ENCODE measurements around the gene CBX7. TPM values are rescaled to one million over a fixed set of nuclear protein-coding genes. Genes with fewer than 3 reads are reported as not detected.
A peak's percentile ranks its signal among the peaks of the same experiment; 100 is the strongest.

Gene CBX7
- total RNA-seq (10 to 100 TPM; 48.8 to 85.8 (median 76.3) TPM), polyA plus RNA-seq (10 to 100 TPM; 34.5 to 36.3 TPM)
- long read RNA-seq, donor 1, full-length matches to known transcripts = 16 of 101 reads
- long read RNA-seq, donor 1, partial matches to known transcripts = 2 of 101 reads
- long read RNA-seq, donor 1, other reads (novel, unspliced or antisense) = 83 of 101 reads
- long read RNA-seq, donor 2, full-length matches to known transcripts = 18 of 132 reads
- long read RNA-seq, donor 2, partial matches to known transcripts = 1 of 132 reads
- long read RNA-seq, donor 2, other reads (novel, unspliced or antisense) = 113 of 132 reads
- long read RNA-seq, donor 3, full-length matches to known transcripts = 4 of 49 reads
- long read RNA-seq, donor 3, partial matches to known transcripts = 7 of 49 reads
- long read RNA-seq, donor 3, other reads (novel, unspliced or antisense) = 38 of 49 reads

DNA sequence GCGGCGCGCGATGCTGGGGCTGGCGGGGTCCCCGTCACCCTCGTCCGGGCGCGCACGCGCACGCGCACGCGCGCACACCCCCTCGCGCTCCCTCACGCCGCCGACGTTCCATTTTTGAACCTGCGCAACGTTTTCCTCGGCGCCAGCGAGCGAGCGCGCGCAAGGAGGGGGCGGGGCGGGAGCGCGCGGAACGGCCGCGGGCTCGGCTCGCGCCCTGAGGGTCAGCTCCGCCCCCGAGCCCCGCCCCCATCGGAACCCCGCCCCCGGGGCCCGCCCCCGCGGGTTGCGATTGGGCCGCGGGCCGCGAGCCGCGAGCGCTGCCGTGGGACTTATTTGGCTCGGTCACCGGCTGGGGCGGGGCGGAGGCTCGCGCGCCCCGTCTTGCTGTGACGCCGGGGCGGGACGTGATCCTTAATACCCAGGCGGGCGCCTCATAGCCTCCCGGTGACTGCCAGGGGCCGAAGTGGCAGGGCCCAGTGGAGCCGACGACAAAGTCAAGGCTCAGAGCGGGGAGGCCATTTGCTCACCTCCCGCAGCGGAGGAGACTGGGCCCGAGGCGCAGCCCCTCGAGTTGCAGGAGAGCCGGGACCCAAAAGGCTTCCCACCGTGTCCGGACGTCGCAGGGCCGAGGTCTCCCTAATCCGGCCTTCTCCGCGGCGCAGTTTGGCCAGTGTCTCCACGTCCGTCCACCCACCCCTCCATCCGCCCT is at the start of gene CBX7:
Gene CBX7, minus strand, starts transcription at position 170 of the 709 bp plus-strand sequence. CDS start 236 bp downstream, outside the sequence.
- 1% methylated on average over 82 to 86 of the region's 98 CpGs for WGBS, 2 donors
- Histone ChIP-seq H3K27me3 (peaks cover 0 to 18% (median 0%) of the 10 kb centered on the region in 7 donors), H3K36me3 (peaks cover 0 to 27% (median 0%) of the 10 kb centered on the region in 9 donors), H3K27ac (peak within 1 kb of the TSS; percentile 83 to 97 (median 95)), H3K4me3 (peak within 1 kb of the TSS; percentile 87 to 99 (median 94)), H3K9me3 (peaks cover 0 to under 1% (median 0%) of the 10 kb centered on the region in 11 donors), H3K4me1 (peaks cover 7 to 56% (median 47%) of the 10 kb centered on the region in 9 donors)
- TF ChIP-seq CTCF (IDR thresholded peaks at IDR 0.05) = no peak
- peak; percentile 95 to 96 for DNase-seq
- intact Hi-C loops (cut with DNase I) = loop anchor here in 3 of 10 donors (2.0 to 5.0 kb wide), 4 partner anchors 165 to 890 kb away; partner anchors contain the start of gene RPL3 (in 3 of the 3)
- peak; percentile 90 to 93 (median 92) for ATAC-seq

DNA sequence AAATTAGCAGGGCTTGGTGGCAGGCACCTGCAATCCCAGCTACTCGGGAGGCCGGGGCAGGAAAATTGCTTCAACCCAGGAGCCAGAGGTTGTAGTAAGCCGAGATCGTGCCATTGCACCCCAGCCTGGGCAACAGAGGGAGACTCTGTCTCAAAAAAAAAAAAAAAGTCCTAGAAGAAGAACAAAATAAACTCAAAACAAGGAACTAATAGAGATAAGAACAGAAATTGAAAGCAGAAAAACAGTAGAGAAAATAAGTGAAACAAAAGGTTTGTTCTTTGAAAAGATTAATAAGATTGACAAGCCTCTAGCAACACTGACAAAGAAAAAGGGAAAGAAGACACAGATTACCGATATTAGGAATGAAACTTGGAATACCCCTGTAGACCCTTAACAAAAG is 45.1 kb upstream of the CBX7 start:
- TF ChIP-seq CTCF (IDR thresholded peaks at IDR 0.05) = no peak
- intact Hi-C loops (cut with DNase I) = no loop called here
- no peak for ATAC-seq

DNA sequence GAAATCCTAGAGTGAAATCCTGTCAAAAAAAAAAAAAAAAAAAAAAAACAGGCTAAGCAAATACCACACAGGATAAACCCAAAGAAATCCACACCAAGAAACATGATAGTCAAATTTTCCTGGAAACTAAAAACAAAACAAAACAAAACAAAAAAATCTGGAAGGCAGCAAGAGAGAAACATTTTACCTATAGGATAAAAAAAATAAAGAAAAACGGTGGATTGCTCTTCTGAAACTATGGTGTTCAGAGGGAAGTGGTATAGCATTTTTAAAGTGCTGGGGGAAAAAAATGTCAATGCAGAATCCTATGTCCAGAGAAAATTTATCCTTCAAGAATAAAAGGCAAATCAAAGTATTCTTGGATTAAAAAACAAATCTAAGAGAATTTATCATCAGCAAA is 41.6 kb upstream of the CBX7 start:
- no peak for DNase-seq
- H3K4me1 ChIP-seq = no peaks in the 10 kb centered on the region
- ATAC-seq = no peak
- H3K4me3 ChIP-seq = no peak overlapping the region
- intact Hi-C loops (cut with DNase I) = no loop called here
- H3K27ac ChIP-seq = no peak overlapping the region
- WGBS, 2 donors = 83 to 94% methylated on average over 1 of the region's 1 CpG
- H3K27me3 ChIP-seq = no peaks in the 10 kb centered on the region
- H3K36me3 ChIP-seq = no peaks in the 10 kb centered on the region
- TF ChIP-seq CTCF (IDR thresholded peaks at IDR 0.05) = no peak
- peaks cover 0 to 23% (median 0%) of the 10 kb centered on the region in 11 donors for H3K9me3 ChIP-seq

More for the DNA sequence above, 45.1 kb upstream of the CBX7 start:
- WGBS, 2 donors = 96 to 97% methylated on average over 5 of the region's 5 CpGs
- no peak overlapping the region for H3K27ac ChIP-seq
- no peak overlapping the region for H3K4me3 ChIP-seq
- H3K36me3 ChIP-seq = no peaks in the 10 kb centered on the region
- no peak for DNase-seq
- no peaks in the 10 kb centered on the region for H3K27me3 ChIP-seq
- H3K4me1 ChIP-seq = peaks cover 0 to 15% (median 0%) of the 10 kb centered on the region in 9 donors
- peaks cover 0 to 24% (median 0%) of the 10 kb centered on the region in 11 donors for H3K9me3 ChIP-seq

GRCh38 chr22:39188809-39189208 is 36.3 kb upstream of the CBX7 start:
- H3K9me3 ChIP-seq = peaks cover 0 to 4% (median 0%) of the 10 kb centered on the region in 11 donors
- no peaks in the 10 kb centered on the region for H3K36me3 ChIP-seq
- TF ChIP-seq CTCF (IDR thresholded peaks at IDR 0.05) = no peak
- no peak overlapping the region for H3K27ac ChIP-seq
- WGBS, 2 donors = 55 to 56% methylated on average over 10 of the region's 10 CpGs
- ATAC-seq (no peak), DNase-seq (no peak)
- H3K27me3 ChIP-seq = no peaks in the 10 kb centered on the region
- intact Hi-C loops (cut with DNase I) = loop anchor here in 2 of 10 donors (5.0 kb wide), 2 partner anchors 33 to 43 kb away; no protein-coding TSS in a partner anchor
- no peak overlapping the region for H3K4me3 ChIP-seq
- peaks cover 11 to 26% (median 23%) of the 10 kb centered on the region in 9 donors for H3K4me1 ChIP-seq

All from heart right ventricle (tissue), 16 donors.